ENCODE results near the gene GAB2.

Gene GAB2

GRCh38 chr11:78168539-78169477, 248.8 kb downstream of the GAB2 start:
- no peak for TF ChIP-seq CTCF (conservative IDR thresholded peaks at IDR 0.05)
- H3K27ac ChIP-seq: peak overlapping the region; percentile 81

DNA sequence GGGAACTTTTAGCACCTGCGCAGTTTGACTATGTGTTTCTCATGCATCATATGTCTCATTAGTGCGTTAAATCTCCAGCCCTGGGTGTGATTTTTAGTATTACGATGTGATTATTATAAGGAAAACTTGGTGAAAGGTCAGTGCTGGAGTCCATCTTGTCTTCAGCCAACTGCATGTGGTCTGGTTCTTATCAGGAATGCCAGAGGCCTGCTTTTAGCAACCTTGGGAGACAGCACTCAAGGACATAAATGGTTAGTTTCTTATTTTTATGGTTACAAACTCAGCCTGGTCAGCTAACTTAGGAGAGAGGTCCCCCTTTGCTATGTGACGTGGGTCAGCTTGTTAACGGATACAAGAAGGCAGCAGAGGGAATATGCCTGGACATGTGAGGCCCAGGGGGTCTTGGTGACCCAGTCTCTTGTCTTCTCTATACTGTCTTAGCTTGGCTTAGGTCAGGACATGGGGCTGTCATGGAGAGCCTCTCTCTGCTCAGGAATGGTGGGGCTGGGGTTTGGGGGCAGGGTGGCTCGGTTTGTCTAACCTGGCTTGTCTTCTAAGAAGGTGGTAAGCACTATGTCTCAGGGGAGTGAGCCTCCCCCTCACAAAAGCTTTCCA, 250.7 kb downstream of the GAB2 start:
- peak overlapping the region; percentile 81 for H3K27ac ChIP-seq
- TF ChIP-seq CTCF (conservative IDR thresholded peaks at IDR 0.05) (no peak), ZFX (IDR thresholded peaks at IDR 0.05) (no peak)
